Activated T-cell treated with anti-CD3 and anti-CD28 coated beads, Interleukin-2, amount 50 U/mL, for 24 hours (primary cell): Measurements from ENCODE around the gene BUD13.
A peak's percentile ranks its signal among the peaks of the same experiment; 100 is the strongest.
"Not testable (repeated sequence)": the region's sequence is repeated elsewhere in the genome, so short reads cannot be mapped to it uniquely, and the experiment has no call there.

Source experiments
- DNase-seq: peaks from one replicate; pipeline ENCODE4 v3.0.0-alpha.2; 2020
- H3K27ac Mint-ChIP-seq: 2 replicates; pipeline ENCODE4 v1.8.0; 2020; ENCODE audit warnings: mild to moderate bottlenecking, mixed read lengths
- H3K27me3 Mint-ChIP-seq: 2 replicates; pipeline ENCODE4 v1.8.0; 2020; ENCODE audit warnings: mixed read lengths
- H3K36me3 Mint-ChIP-seq: 2 replicates; pipeline ENCODE4 v1.8.0; 2020; ENCODE audit warnings: low read depth, mixed read lengths
- H3K4me1 Mint-ChIP-seq: 2 replicates; pipeline ENCODE4 v1.8.0; 2020; ENCODE audit warnings: low read depth, mixed read lengths
- H3K4me3 Mint-ChIP-seq: 2 replicates; pipeline ENCODE4 v1.8.0; 2020; ENCODE audit warnings: mild to moderate bottlenecking, moderate library complexity, mixed read lengths
- H3K9me3 Mint-ChIP-seq: 2 replicates; pipeline ENCODE4 v1.8.0; 2020; ENCODE audit warnings: mixed read lengths

The BUD13 gene, protein sequence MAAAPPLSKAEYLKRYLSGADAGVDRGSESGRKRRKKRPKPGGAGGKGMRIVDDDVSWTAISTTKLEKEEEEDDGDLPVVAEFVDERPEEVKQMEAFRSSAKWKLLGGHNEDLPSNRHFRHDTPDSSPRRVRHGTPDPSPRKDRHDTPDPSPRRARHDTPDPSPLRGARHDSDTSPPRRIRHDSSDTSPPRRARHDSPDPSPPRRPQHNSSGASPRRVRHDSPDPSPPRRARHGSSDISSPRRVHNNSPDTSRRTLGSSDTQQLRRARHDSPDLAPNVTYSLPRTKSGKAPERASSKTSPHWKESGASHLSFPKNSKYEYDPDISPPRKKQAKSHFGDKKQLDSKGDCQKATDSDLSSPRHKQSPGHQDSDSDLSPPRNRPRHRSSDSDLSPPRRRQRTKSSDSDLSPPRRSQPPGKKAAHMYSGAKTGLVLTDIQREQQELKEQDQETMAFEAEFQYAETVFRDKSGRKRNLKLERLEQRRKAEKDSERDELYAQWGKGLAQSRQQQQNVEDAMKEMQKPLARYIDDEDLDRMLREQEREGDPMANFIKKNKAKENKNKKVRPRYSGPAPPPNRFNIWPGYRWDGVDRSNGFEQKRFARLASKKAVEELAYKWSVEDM

GRCh38 chr11:116772443-116773202, at the start of gene BUD13:
TSS of gene BUD13 (minus strand) at chr11:116772987. CDS start at chr11:116772964, 23 bp downstream.
- Mint-ChIP-seq H3K9me3 (peaks cover 2% of the 10 kb centered on the region), H3K27me3 (no peaks in the 10 kb centered on the region), H3K4me3 (peak within 1 kb of the TSS; percentile 98), H3K4me1 (peaks cover 63% of the 10 kb centered on the region), H3K36me3 (peaks cover 80% of the 10 kb centered on the region), H3K27ac (peak within 1 kb of the TSS; percentile 98)
- DNase-seq = peak; percentile 98

DNA sequence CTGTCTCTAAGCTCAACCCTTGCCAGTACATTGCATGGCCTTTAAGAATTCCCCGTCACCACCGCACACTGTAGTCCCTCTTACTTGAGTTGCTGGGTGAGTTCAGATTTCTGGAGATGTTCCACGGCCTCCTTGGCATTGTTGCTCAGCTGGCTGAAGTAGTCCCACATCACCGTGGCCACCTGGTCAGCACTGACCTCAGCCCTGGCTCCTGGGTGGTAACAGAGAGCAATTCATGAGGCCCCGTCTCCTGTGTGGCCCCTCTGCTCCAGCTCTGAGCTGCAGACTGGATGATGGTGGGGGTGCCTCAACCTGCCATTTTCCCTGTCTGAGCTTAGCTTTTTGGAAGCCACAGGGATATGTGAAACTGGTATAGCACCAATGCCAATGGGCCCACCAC, 49.8 kb upstream of the BUD13 start:
- no peak for DNase-seq
- no peaks in the 10 kb centered on the region for H3K9me3 Mint-ChIP-seq
- H3K4me1 Mint-ChIP-seq = no peaks in the 10 kb centered on the region
- no peaks in the 10 kb centered on the region for H3K36me3 Mint-ChIP-seq
- no peaks in the 10 kb centered on the region for H3K27me3 Mint-ChIP-seq
- H3K27ac Mint-ChIP-seq = no peak overlapping the region
- H3K4me3 Mint-ChIP-seq = no peak overlapping the region

GRCh38 chr11:116821050-116821918, 48.5 kb upstream of the BUD13 start:
- no peaks in the 10 kb centered on the region for H3K36me3 Mint-ChIP-seq
- DNase-seq = no peak
- H3K27ac Mint-ChIP-seq = no peak overlapping the region
- H3K27me3 Mint-ChIP-seq = no peaks in the 10 kb centered on the region
- no peaks in the 10 kb centered on the region for H3K9me3 Mint-ChIP-seq
- no peak overlapping the region for H3K4me3 Mint-ChIP-seq
- H3K4me1 Mint-ChIP-seq = no peaks in the 10 kb centered on the region

DNA sequence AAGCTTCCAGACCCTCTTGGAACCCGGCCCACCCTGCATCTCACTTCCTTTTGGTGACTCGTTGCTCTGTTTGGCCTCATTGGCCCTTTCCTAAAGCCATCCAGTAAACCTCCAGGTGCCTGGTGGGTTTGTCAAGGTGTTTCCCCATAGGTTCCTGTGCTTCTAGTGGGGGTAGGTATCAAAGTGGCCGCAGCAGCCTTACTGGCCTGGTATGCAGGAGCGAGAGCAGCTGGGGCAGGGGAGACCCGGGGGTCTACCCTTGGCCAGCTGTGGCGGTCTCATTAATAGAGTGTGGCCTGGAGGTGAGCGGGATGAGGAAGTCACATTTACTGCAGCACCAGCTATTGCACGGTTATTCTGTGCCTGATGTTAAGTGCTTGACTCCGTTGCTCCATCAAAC, 46.3 kb upstream of the BUD13 start:
- Mint-ChIP-seq H3K36me3 (no peaks in the 10 kb centered on the region), H3K27ac (no peak overlapping the region), H3K4me3 (no peak overlapping the region), H3K27me3 (no peaks in the 10 kb centered on the region), H3K4me1 (no peaks in the 10 kb centered on the region), H3K9me3 (no peaks in the 10 kb centered on the region)
- DNase-seq = no peak

DNA sequence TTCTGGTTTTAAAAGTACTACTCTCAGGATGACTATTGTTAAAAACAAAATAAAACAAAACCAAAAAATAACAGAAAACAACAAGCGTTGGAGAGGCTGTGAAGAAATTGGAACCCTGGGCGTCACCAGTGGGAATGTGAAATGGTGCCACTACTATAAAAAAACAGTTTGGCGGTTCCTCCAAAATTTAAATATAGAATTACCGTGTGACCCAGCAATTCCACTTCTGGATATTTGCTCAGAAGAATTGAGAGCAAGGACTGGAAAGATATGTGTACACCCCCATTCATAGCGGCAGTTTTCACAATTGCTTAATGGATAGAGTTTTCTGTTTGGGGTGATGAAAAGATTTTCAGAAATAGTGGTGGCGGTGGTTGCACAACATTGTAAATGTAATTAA, 41.7 kb upstream of the BUD13 start:
- H3K9me3 Mint-ChIP-seq = no peaks in the 10 kb centered on the region
- no peaks in the 10 kb centered on the region for H3K27me3 Mint-ChIP-seq
- H3K36me3 Mint-ChIP-seq = no peaks in the 10 kb centered on the region
- H3K27ac Mint-ChIP-seq = no peak overlapping the region
- H3K4me3 Mint-ChIP-seq = no peak overlapping the region
- no peak for DNase-seq
- H3K4me1 Mint-ChIP-seq = no peaks in the 10 kb centered on the region

DNA sequence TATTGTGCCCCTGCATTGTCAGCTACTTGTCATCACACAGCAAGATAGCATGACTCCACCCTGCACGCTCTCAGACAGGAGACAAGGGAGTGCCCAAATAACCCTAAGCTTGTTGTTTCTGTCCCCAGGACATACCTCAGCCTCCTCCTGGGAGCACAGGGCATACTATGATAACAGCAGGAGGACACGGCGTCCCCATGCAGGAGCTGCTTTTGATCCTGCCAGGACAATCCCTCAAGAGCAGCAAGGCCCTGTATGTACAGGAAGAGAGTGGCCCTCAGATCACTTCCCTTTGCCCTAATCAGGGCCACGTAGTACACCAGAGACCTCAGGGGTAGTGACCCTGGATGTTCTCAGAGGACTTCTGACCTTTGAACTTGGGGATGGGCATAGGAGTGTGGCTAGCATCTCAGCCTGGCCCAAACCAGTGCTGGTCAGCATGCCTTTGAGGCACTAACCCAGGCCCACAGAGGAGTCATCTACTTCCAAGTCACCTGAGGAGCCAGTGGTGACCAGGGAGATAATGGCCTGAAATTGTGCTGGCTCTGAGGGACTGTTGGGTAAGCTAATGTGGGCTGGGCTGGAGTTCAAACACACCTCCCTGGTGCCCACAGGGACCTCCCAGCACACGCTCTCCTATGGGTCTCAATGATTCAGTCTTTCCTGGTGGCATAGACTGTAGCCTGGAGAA, 41.1 kb upstream of the BUD13 start:
- Mint-ChIP-seq H3K27ac (no peak overlapping the region), H3K27me3 (no peaks in the 10 kb centered on the region), H3K4me3 (no peak overlapping the region), H3K9me3 (no peaks in the 10 kb centered on the region), H3K36me3 (no peaks in the 10 kb centered on the region), H3K4me1 (no peaks in the 10 kb centered on the region)
- DNase-seq = no peak

DNA sequence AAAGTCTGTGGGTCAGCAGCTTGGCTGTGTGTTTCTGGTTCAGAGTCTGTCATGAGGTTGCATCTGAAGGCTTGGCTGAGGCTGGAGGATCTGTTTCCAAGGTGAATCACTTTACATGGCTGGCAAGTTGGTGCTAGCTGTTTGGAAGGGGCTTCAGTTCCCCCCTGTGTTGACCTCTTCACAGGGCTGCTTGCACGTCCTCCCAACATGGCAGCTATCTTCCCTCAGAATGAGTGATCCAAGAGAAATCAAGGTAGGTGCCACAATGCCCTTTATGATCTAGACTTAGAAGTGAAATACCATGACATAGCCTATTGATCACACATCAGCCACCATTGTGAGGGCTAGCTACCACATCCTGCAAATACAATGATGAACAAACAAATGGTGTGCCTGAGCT, 40.4 kb upstream of the BUD13 start:
- H3K4me3 Mint-ChIP-seq = no peak overlapping the region
- no peaks in the 10 kb centered on the region for H3K36me3 Mint-ChIP-seq
- no peaks in the 10 kb centered on the region for H3K9me3 Mint-ChIP-seq
- H3K27ac Mint-ChIP-seq = no peak overlapping the region
- no peaks in the 10 kb centered on the region for H3K4me1 Mint-ChIP-seq
- no peaks in the 10 kb centered on the region for H3K27me3 Mint-ChIP-seq
- no peak for DNase-seq

DNA sequence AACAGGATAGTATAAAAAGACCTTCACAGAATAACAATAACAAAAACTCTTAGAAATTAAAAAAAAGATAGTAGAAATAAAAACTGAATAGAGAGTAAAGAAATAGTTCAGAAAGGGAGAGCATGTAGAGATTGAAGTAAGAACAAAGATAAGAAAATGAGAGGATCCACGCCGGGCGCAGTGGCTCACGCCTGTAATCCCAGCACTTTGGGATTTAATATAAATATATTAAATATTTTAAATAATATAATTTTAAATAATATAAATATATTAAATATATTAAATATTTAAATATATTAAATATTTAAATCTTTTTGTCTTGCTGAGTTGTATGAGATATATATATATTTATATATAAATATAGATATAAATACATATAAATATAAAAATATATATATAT, 39.3 kb upstream of the BUD13 start:
- no peak overlapping the region for H3K27ac Mint-ChIP-seq
- H3K36me3 Mint-ChIP-seq = no peaks in the 10 kb centered on the region
- no peaks in the 10 kb centered on the region for H3K4me1 Mint-ChIP-seq
- H3K9me3 Mint-ChIP-seq = no peaks in the 10 kb centered on the region
- no peak for DNase-seq
- H3K4me3 Mint-ChIP-seq = no peak overlapping the region
- H3K27me3 Mint-ChIP-seq = no peaks in the 10 kb centered on the region

- DNase-seq = no peak
- no peaks in the 10 kb centered on the region for H3K4me1 Mint-ChIP-seq
- H3K9me3 Mint-ChIP-seq = no peaks in the 10 kb centered on the region
- no peak overlapping the region for H3K4me3 Mint-ChIP-seq
- H3K27ac Mint-ChIP-seq = no peak overlapping the region
- no peaks in the 10 kb centered on the region for H3K36me3 Mint-ChIP-seq
- H3K27me3 Mint-ChIP-seq = no peaks in the 10 kb centered on the region
Observed at GRCh38 chr11:116811194-116811593, 38.4 kb upstream of the BUD13 start.

GRCh38 chr11:116808262-116809175, 35.7 kb upstream of the BUD13 start:
- Mint-ChIP-seq H3K4me3 (no peak overlapping the region), H3K4me1 (no peaks in the 10 kb centered on the region), H3K36me3 (no peaks in the 10 kb centered on the region), H3K9me3 (no peaks in the 10 kb centered on the region), H3K27ac (no peak overlapping the region), H3K27me3 (no peaks in the 10 kb centered on the region)
- no peak for DNase-seq

GRCh38 chr11:116807601-116808261, 34.9 kb upstream of the BUD13 start:
- DNase-seq = no peak
- H3K27me3 Mint-ChIP-seq = no peaks in the 10 kb centered on the region
- no peaks in the 10 kb centered on the region for H3K9me3 Mint-ChIP-seq
- no peaks in the 10 kb centered on the region for H3K4me1 Mint-ChIP-seq
- H3K36me3 Mint-ChIP-seq = no peaks in the 10 kb centered on the region
- no peak overlapping the region for H3K27ac Mint-ChIP-seq
- no peak overlapping the region for H3K4me3 Mint-ChIP-seq

- no peak overlapping the region for H3K27ac Mint-ChIP-seq
- H3K36me3 Mint-ChIP-seq = no peaks in the 10 kb centered on the region
- no peak overlapping the region for H3K4me3 Mint-ChIP-seq
- peaks cover 9% of the 10 kb centered on the region for H3K27me3 Mint-ChIP-seq
- no peak for DNase-seq
- H3K9me3 Mint-ChIP-seq = no peaks in the 10 kb centered on the region
- no peaks in the 10 kb centered on the region for H3K4me1 Mint-ChIP-seq
Observed at GRCh38 chr11:116804001-116804400, 31.2 kb upstream of the BUD13 start.

- not testable (repeated sequence) for H3K4me1 Mint-ChIP-seq, H3K27me3 Mint-ChIP-seq, H3K9me3 Mint-ChIP-seq, H3K36me3 Mint-ChIP-seq, H3K4me3 Mint-ChIP-seq, DNase-seq, H3K27ac Mint-ChIP-seq
Observed at GRCh38 chr11:116801662-116802061, 28.9 kb upstream of the BUD13 start.
